Karpas-422 (cell line): ENCODE data around the gene LHPP. TPM values are rescaled to one million over a fixed set of nuclear protein-coding genes. Genes with fewer than 3 reads are reported as not detected.
A peak's percentile ranks its signal among the peaks of the same experiment; 100 is the strongest.

Source experiments
- DNase-seq: peaks from one replicate; pipeline ENCODE4 v3.0.0-alpha.2; 2015
- H2AFZ ChIP-seq: fragments of 200-600 bp; sonication (generic); 2 replicates; pipeline ENCODE4 v1.6.1; 2014; ENCODE audit warnings: antibody characterized with exemption, low read length, mixed read lengths
- H3K27ac ChIP-seq: fragments of 200-600 bp; sonication (generic); 2 replicates; pipeline ENCODE4 v1.5.1; 2014; ENCODE audit warnings: mild to moderate bottlenecking, low read length, moderate library complexity
- H3K27me3 ChIP-seq: fragments of 200-600 bp; sonication (generic); 2 replicates; pipeline ENCODE4 v1.6.1; 2014; ENCODE audit warnings: low read length, mixed read lengths
- H3K36me3 ChIP-seq: fragments of 200-600 bp; sonication (generic); 2 replicates; pipeline ENCODE4 v1.6.1; 2014; ENCODE audit warnings: low read length, mixed read lengths; ENCODE audit not compliant: insufficient read depth
- H3K4me1 ChIP-seq: fragments of 200-600 bp; sonication (generic); 2 replicates; pipeline ENCODE4 v1.6.1; 2014; ENCODE audit warnings: mild to moderate bottlenecking, low read length, mixed read lengths
- H3K4me2 ChIP-seq: fragments of 200-600 bp; sonication (generic); 2 replicates; pipeline ENCODE4 v1.6.1; 2014; ENCODE audit warnings: low read length, low read depth, mild to moderate bottlenecking; ENCODE audit not compliant: poor library complexity, severe bottlenecking
- H3K4me3 ChIP-seq: fragments of 200-600 bp; sonication (generic); 2 replicates; pipeline ENCODE4 v1.5.1; 2014; ENCODE audit warnings: mild to moderate bottlenecking, antibody characterized with exemption, low read length, mixed read lengths
- H3K79me2 ChIP-seq: fragments of 200-600 bp; sonication (generic); 2 replicates; pipeline ENCODE4 v1.6.1; 2014; ENCODE audit warnings: mild to moderate bottlenecking, low read length, mixed read lengths
- H3K9ac ChIP-seq: fragments of 200-600 bp; sonication (generic); 2 replicates; pipeline ENCODE4 v1.6.0; 2014; ENCODE audit warnings: low read length
- H3K9me2 ChIP-seq: fragments of 200-600 bp; sonication (generic), shearing (Covaris generic); replicated peaks from 2 replicates; pipeline ENCODE4 v1.6.0; 2014; ENCODE audit warnings: mild to moderate bottlenecking, low read length, moderate library complexity; ENCODE audit not compliant: insufficient read depth
- H3K9me3 ChIP-seq: fragments of 300-700, 200-600 bp; sonication (generic); 2 replicates; pipeline ENCODE4 v1.6.1; 2014; ENCODE audit warnings: low read length, mixed read lengths
- H4K20me1 ChIP-seq: fragments of 200-600 bp; sonication (generic); 2 replicates; pipeline ENCODE4 v1.6.1; 2014; ENCODE audit warnings: mild to moderate bottlenecking, antibody characterized with exemption, low read length, low read depth; ENCODE audit not compliant: insufficient read depth
- total RNA-seq: library from RNA; depleted of rRNA; stranded (reverse); fragments of >200 nt; shearing (Covaris generic); gene quantifications from 2 replicates; pipeline ENCODE4 v1.2.3, GENCODE V29; 2014; ENCODE audit warnings: low replicate concordance

The LHPP gene
- total RNA-seq, 1 experiment from 2014 or later: 57.2 TPM

DNA sequence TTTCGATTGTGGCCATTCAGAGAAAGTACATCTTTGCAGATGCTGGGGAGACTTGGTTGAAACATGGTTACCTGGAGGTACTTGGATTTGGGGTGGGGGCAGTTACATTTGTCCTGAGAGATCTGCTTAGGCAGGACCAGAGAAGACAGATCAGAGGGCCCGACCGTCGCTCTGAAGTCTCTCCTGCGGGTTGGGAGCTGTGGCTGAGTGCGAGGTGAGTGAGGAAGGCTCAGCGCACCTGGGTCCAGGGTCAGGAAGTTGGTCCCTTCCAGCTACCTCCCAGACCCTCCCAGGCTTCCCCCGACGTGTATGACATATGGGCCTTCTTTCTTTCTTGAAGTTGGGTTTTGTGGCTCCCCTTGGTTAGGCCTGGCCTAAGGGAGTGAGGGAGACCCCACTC, 56.3 kb downstream of the LHPP start:
- H3K79me2 ChIP-seq: no peaks in the 10 kb centered on the region
- no peak overlapping the region for H3K4me2 ChIP-seq
- H2AFZ ChIP-seq: no peak overlapping the region
- H3K9me2 ChIP-seq: no peaks in the 10 kb centered on the region
- H3K4me1 ChIP-seq: peaks cover 2% of the 10 kb centered on the region
- no peak for DNase-seq
- H3K4me3 ChIP-seq: no peak overlapping the region
- no peaks in the 10 kb centered on the region for H3K27me3 ChIP-seq
- H3K9me3 ChIP-seq: no peaks in the 10 kb centered on the region
- H4K20me1 ChIP-seq: no peaks in the 10 kb centered on the region
- H3K9ac ChIP-seq: no peak overlapping the region
- H3K36me3 ChIP-seq: no peaks in the 10 kb centered on the region
- H3K27ac ChIP-seq: no peak overlapping the region

DNA sequence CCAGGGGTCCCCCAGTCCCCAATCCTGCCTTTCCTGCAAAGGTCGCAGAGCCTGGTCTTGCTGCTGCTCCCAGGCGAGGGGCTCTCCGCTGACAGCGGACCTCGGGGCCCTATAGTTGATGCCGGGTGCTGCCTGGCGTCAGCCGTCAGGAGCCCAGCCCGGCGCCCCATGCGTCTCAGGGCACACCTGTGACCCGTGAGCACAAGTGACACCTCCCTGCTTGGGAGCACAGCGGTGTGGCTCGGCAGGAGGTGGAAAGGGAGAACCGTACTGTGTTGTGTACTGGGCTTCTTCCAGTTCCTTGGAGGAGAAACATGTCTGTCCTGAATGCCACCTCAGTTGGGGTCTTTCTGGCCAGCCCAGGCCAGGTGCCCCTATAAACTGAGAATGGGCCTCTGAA, 56.7 kb downstream of the LHPP start:
- Histone ChIP-seq H3K27me3 (no peaks in the 10 kb centered on the region), H3K4me3 (no peak overlapping the region), H3K4me1 (peaks cover 6% of the 10 kb centered on the region), H3K9me3 (no peaks in the 10 kb centered on the region), H3K27ac (no peak overlapping the region), H4K20me1 (no peaks in the 10 kb centered on the region), H3K9me2 (no peaks in the 10 kb centered on the region), H3K79me2 (no peaks in the 10 kb centered on the region), H2AFZ (no peak overlapping the region), H3K4me2 (no peak overlapping the region), H3K36me3 (no peaks in the 10 kb centered on the region), H3K9ac (no peak overlapping the region)
- DNase-seq: no peak

DNA sequence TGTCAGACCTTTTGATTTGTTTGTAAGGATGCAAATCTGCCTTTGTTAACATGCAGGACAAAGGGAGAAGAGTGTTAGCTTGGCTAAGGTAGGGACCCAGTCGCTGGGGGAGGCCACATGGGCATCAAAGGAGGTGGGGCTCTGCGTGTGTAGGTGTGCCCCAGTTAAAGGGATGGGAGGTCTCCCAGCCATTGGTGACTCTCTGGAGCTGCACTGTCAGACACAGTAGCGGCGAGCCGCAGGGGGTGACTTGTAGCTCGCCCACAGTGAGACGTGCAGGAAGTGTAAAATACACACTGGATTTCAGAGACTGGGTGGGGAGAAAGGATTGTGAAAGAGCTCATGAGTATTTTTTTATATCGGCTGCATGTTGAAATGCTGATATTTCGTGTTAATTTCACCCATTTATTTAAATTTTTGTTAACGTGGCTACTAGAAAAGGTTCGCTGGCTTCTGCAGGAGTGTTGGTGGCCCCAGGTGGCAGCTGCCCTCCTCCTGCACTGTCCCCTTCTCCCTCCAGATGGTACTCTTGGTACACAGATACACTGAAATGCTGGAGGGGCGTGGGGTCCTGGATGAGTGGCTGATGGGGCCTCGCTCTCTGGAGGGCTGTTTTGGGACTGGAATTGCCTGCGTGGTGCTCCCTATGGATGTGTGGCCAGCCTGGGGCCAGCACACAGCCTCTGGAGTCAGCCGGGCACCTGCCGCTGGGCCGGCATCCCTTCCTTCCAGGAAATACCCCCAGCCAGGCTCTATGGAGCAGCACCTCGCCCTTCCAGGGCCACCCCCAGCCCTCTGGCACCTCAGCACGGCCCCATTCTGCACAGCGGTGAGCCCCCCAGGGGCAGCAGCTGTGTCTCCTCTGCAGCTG, 59.2 kb downstream of the LHPP start:
- H3K36me3 ChIP-seq: no peaks in the 10 kb centered on the region
- H3K4me3 ChIP-seq: no peak overlapping the region
- no peaks in the 10 kb centered on the region for H3K9me3 ChIP-seq
- no peak overlapping the region for H3K9ac ChIP-seq
- DNase-seq: no peak
- H3K9me2 ChIP-seq: no peaks in the 10 kb centered on the region
- H2AFZ ChIP-seq: no peak overlapping the region
- H3K27me3 ChIP-seq: no peaks in the 10 kb centered on the region
- H4K20me1 ChIP-seq: no peaks in the 10 kb centered on the region
- H3K27ac ChIP-seq: no peak overlapping the region
- H3K4me2 ChIP-seq: no peak overlapping the region
- H3K4me1 ChIP-seq: peaks cover 13% of the 10 kb centered on the region
- H3K79me2 ChIP-seq: no peaks in the 10 kb centered on the region

- H3K36me3 ChIP-seq: no peaks in the 10 kb centered on the region
- DNase-seq: no peak
- H3K4me1 ChIP-seq: peaks cover 13% of the 10 kb centered on the region
- no peak overlapping the region for H3K27ac ChIP-seq
- H3K9me2 ChIP-seq: no peaks in the 10 kb centered on the region
- H3K4me3 ChIP-seq: no peak overlapping the region
- H2AFZ ChIP-seq: no peak overlapping the region
- H3K27me3 ChIP-seq: no peaks in the 10 kb centered on the region
- H3K9ac ChIP-seq: no peak overlapping the region
- no peaks in the 10 kb centered on the region for H3K9me3 ChIP-seq
- no peaks in the 10 kb centered on the region for H3K79me2 ChIP-seq
- no peak overlapping the region for H3K4me2 ChIP-seq
- H4K20me1 ChIP-seq: no peaks in the 10 kb centered on the region
Measured at GRCh38 chr10:124521429-124521871, 59.8 kb downstream of the LHPP start.

DNA sequence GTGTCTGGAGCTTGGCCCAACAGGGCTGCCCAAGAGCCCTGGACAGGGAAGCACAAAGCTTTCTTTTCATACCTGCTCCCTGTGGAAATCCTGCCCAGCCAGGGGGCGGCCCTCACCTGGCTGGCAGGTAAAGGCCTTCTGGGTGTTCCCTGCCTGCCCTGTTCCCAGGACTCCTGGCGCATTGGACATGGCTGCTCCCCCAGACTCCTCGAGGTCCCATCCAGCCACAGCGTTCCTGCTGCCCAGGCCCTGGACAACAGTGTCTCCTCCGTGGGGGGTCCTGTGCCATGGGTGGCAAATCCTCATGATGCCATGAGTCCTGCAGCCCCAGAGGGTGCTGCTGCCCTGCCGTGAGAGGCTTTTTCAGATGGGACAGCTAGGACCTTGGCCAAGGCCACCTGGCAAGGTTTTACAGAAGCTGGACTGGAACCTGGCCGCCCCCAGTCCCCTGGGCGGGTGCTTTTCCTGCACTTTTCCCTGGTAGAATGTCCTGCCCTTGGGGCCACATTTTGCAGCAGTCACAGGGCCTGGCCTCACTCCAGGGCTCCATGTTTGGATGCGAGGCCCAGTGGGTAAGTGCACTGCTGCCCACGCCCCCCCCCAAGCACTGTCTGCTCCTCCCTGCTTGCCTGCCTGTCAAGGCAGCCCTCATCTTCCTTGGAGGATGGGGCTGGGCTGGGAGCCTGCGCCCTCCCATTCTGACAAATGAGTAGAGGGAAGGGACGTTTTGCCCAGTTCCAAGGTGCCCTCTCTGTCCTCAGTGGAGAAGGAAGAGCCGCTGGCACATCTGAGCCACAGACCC, 60.7 kb downstream of the LHPP start:
- no peak overlapping the region for H3K4me2 ChIP-seq
- H3K9me2 ChIP-seq: no peaks in the 10 kb centered on the region

GRCh38 chr10:124522933-124523871, 61.6 kb downstream of the LHPP start:
- Histone ChIP-seq H3K9ac (peak overlapping the region; percentile 53), H3K4me2 (peak overlapping the region; percentile 51)

More for the DNA sequence above, 60.7 kb downstream of the LHPP start:
- Histone ChIP-seq H3K27me3 (no peaks in the 10 kb centered on the region), H4K20me1 (no peaks in the 10 kb centered on the region), H3K36me3 (no peaks in the 10 kb centered on the region), H2AFZ (no peak overlapping the region), H3K4me1 (peaks cover 13% of the 10 kb centered on the region), H3K4me3 (no peak overlapping the region), H3K79me2 (no peaks in the 10 kb centered on the region), H3K27ac (no peak overlapping the region), H3K9me3 (no peaks in the 10 kb centered on the region), H3K9ac (no peak overlapping the region)
- no peak for DNase-seq

GRCh38 chr10:124523901-124524300, 62.3 kb downstream of the LHPP start:
- DNase-seq: no peak
- Histone ChIP-seq H2AFZ (no peak overlapping the region; the same call in 1 of the 2 replicates), H3K27me3 (no peaks in the 10 kb centered on the region), H3K4me3 (0 out of 2 replicates have a peak overlapping the region, but pooled peaks have one; percentile 44), H3K9ac (peak overlapping the region; percentile 53; the same call in 1 of the 2 replicates), H3K79me2 (no peaks in the 10 kb centered on the region), H4K20me1 (no peaks in the 10 kb centered on the region), H3K9me3 (no peaks in the 10 kb centered on the region), H3K9me2 (no peaks in the 10 kb centered on the region), H3K4me2 (peak overlapping the region; percentile 51), H3K4me1 (peaks cover 16% of the 10 kb centered on the region), H3K36me3 (no peaks in the 10 kb centered on the region), H3K27ac (no peak overlapping the region)

More at GRCh38 chr10:124522933-124523871, 61.6 kb downstream of the LHPP start:
- no peaks in the 10 kb centered on the region for H3K9me2 ChIP-seq
- no peaks in the 10 kb centered on the region for H3K9me3 ChIP-seq
- H3K4me1 ChIP-seq: peaks cover 13% of the 10 kb centered on the region
- peak; percentile 65 for DNase-seq
- no peak overlapping the region for H3K27ac ChIP-seq
- H2AFZ ChIP-seq: no peak overlapping the region; the same call in 1 of the 2 replicates
- H4K20me1 ChIP-seq: no peaks in the 10 kb centered on the region
- no peaks in the 10 kb centered on the region for H3K27me3 ChIP-seq
- peak overlapping the region; percentile 44; the same call in 1 of the 2 replicates for H3K4me3 ChIP-seq
- no peaks in the 10 kb centered on the region for H3K79me2 ChIP-seq
- H3K36me3 ChIP-seq: no peaks in the 10 kb centered on the region
